SU-DHL-6 (cell line): ENCODE results near the gene OLIG3.

Source experiments
- H2AFZ ChIP-seq: fragments of 200-600 bp; sonication (generic); 2 replicates; pipeline ENCODE4 v1.6.1; 2014; ENCODE audit warnings: low read depth, mild to moderate bottlenecking, moderate library complexity, mixed read lengths, antibody characterized with exemption, low read length; ENCODE audit not compliant: severe bottlenecking
- H3F3A ChIP-seq: fragments of 200-600 bp; shearing (Covaris generic); 2 replicates; pipeline ENCODE4 v1.6.0; 2016; ENCODE audit warnings: antibody characterized with exemption, mild to moderate bottlenecking; ENCODE audit not compliant: insufficient read depth
- H3K27ac ChIP-seq: fragments of 200-600 bp; sonication (generic); 2 replicates; pipeline ENCODE4 v1.5.1; 2016; ENCODE audit warnings: low read depth, mild to moderate bottlenecking, low read length, moderate library complexity, mixed read lengths
- H3K27me3 ChIP-seq: fragments of 200-600 bp; sonication (generic), shearing (Covaris generic); 2 replicates; pipeline ENCODE4 v1.6.0; 2014; ENCODE audit warnings: mild to moderate bottlenecking, low read length
- H3K36me3 ChIP-seq: fragments of 200-600 bp; sonication (generic); 2 replicates; pipeline ENCODE4 v1.6.1; 2014; ENCODE audit warnings: mild to moderate bottlenecking, low read length, mixed read lengths
- H3K4me2 ChIP-seq: fragments of 300-600, 200-600 bp; shearing (Covaris generic), sonication (generic); 2 replicates; pipeline ENCODE4 v1.6.0; 2014; ENCODE audit warnings: low read length, low read depth, mild to moderate bottlenecking; ENCODE audit not compliant: poor library complexity, severe bottlenecking
- H3K4me3 ChIP-seq: fragments of 200-600 bp; sonication (generic); 2 replicates; pipeline ENCODE4 v1.5.1; 2014; ENCODE audit warnings: antibody characterized with exemption, low read length, mild to moderate bottlenecking, mixed read lengths; ENCODE audit not compliant: insufficient read depth, poor library complexity, severe bottlenecking
- H3K79me2 ChIP-seq: fragments of 200-600 bp; sonication (generic); 2 replicates; pipeline ENCODE4 v1.6.1; 2014; ENCODE audit warnings: mild to moderate bottlenecking, low read length, moderate library complexity; ENCODE audit not compliant: insufficient read depth
- H3K9ac ChIP-seq: fragments of 200-600 bp; sonication (generic); 2 replicates; pipeline ENCODE4 v1.7.0; 2014; ENCODE audit warnings: mild to moderate bottlenecking, low read length
- H3K9me2 ChIP-seq: fragments of 200-600 bp; sonication (generic); replicated peaks from 2 replicates; pipeline ENCODE4 v1.6.1; 2014; ENCODE audit warnings: low read length; ENCODE audit not compliant: insufficient read depth
- H3K9me3 ChIP-seq: fragments of 200-600 bp; sonication (generic); 2 replicates; pipeline ENCODE4 v1.6.1; 2014; ENCODE audit warnings: low read length, mixed read lengths; ENCODE audit not compliant: insufficient read depth
- H4K20me1 ChIP-seq: fragments of 200-600 bp; sonication (generic); 2 replicates; pipeline ENCODE4 v1.6.1; 2014; ENCODE audit warnings: low read depth, mild to moderate bottlenecking, antibody characterized with exemption, low read length, moderate library complexity, mixed read lengths
- CTCF ChIP-seq: fragments of 200-600 bp; sonication (generic); IDR thresholded peaks from one replicate; pipeline ENCODE4 v1.5.1; 2017; ENCODE audit warnings: antibody characterized with exemption, mild to moderate bottlenecking, low read length, moderate library complexity; ENCODE audit not compliant: insufficient read depth, poor library complexity, severe bottlenecking
- EZH2phosphoT487 ChIP-seq: fragments of 200-600 bp; sonication (generic), shearing (Covaris generic); conservative IDR thresholded peaks from 2 replicates; pipeline ENCODE4 v1.6.1; 2018; ENCODE audit warnings: mild to moderate bottlenecking, antibody characterized with exemption, low read length, moderate library complexity, mixed read lengths

Gene OLIG3

GRCh38 chr6:137541534-137542063, 47.4 kb upstream of the OLIG3 start:
- Histone ChIP-seq H3K36me3 (no peaks in the 10 kb centered on the region), H3K4me2 (no peak overlapping the region), H3K27ac (no peak overlapping the region), H2AFZ (no peak overlapping the region), H3F3A (no peaks in the 10 kb centered on the region), H3K9me2 (no peaks in the 10 kb centered on the region), H3K27me3 (no peaks in the 10 kb centered on the region), H3K79me2 (no peaks in the 10 kb centered on the region), H3K9ac (no peak overlapping the region), H4K20me1 (no peaks in the 10 kb centered on the region), H3K4me3 (no peak overlapping the region), H3K9me3 (no peaks in the 10 kb centered on the region)
- TF ChIP-seq CTCF (no peak), EZH2phosphoT487 (no peak)

GRCh38 chr6:137536104-137536773, 42.0 kb upstream of the OLIG3 start:
- no peak overlapping the region for H3K4me3 ChIP-seq
- no peaks in the 10 kb centered on the region for H3K9me3 ChIP-seq
- H3K9me2 ChIP-seq: no peaks in the 10 kb centered on the region
- H3K36me3 ChIP-seq: no peaks in the 10 kb centered on the region
- H3F3A ChIP-seq: no peaks in the 10 kb centered on the region
- no peaks in the 10 kb centered on the region for H3K27me3 ChIP-seq
- H3K9ac ChIP-seq: no peak overlapping the region
- H3K4me2 ChIP-seq: no peak overlapping the region
- no peak for TF ChIP-seq EZH2phosphoT487
- TF ChIP-seq CTCF: no peak
- no peak overlapping the region for H3K27ac ChIP-seq
- no peak overlapping the region for H2AFZ ChIP-seq
- no peaks in the 10 kb centered on the region for H4K20me1 ChIP-seq
- H3K79me2 ChIP-seq: no peaks in the 10 kb centered on the region

GRCh38 chr6:137531376-137532092, 37.3 kb upstream of the OLIG3 start:
- H3K27me3 ChIP-seq: no peaks in the 10 kb centered on the region; the same call in 1 of the 2 replicates
- no peaks in the 10 kb centered on the region for H3K9me3 ChIP-seq
- no peak overlapping the region for H3K4me2 ChIP-seq
- H3F3A ChIP-seq: no peaks in the 10 kb centered on the region
- H2AFZ ChIP-seq: no peak overlapping the region
- H4K20me1 ChIP-seq: no peaks in the 10 kb centered on the region
- H3K9ac ChIP-seq: no peak overlapping the region
- TF ChIP-seq EZH2phosphoT487 (no peak), CTCF (no peak)
- H3K36me3 ChIP-seq: no peaks in the 10 kb centered on the region
- no peaks in the 10 kb centered on the region for H3K9me2 ChIP-seq
- H3K4me3 ChIP-seq: no peak overlapping the region
- no peaks in the 10 kb centered on the region for H3K79me2 ChIP-seq
- H3K27ac ChIP-seq: no peak overlapping the region
